HG02623 (cell line): ENCODE data around the gene ZNF814.
A peak's percentile ranks its signal among the peaks of the same experiment; 100 is the strongest.
"Not testable (repeated sequence)": the region's sequence is repeated elsewhere in the genome, so short reads cannot be mapped to it uniquely, and the experiment has no call there.

ENCODE experiments used
- ATAC-seq: cut with Tn5 transposase; IDR thresholded peaks from one replicate; pipeline ENCODE4 v1.9.1; 2021; ENCODE audit warnings: moderate library complexity; ENCODE audit not compliant: unreplicated experiment

The ZNF814 gene

GRCh38 chr19:57817976-57818375 is 70.9 kb downstream of the ZNF814 start:
- ATAC-seq: no peak

- ATAC-seq: no peak
These were observed 72.2 kb downstream of the ZNF814 start for GRCh38 chr19:57816652-57817051.

GRCh38 chr19:57815247-57816075 is 73.4 kb downstream of the ZNF814 start:
- no peak for ATAC-seq

GRCh38 chr19:57814505-57815246 is 74.2 kb downstream of the ZNF814 start, which contains the start of gene ZNF552:
Gene ZNF552 (minus strand): TSS chr19:57814913. CDS start chr19:57814743, 170 bp downstream.
- ATAC-seq: peak; percentile 66

GRCh38 chr19:57813919-57814504 is 74.8 kb downstream of the ZNF814 start:
- ATAC-seq: no peak

GRCh38 chr19:57812975-57813820 is 75.6 kb downstream of the ZNF814 start:
- not testable (repeated sequence) for ATAC-seq

GRCh38 chr19:57812226-57812625 is 76.6 kb downstream of the ZNF814 start:
- ATAC-seq: no peak

- not testable (repeated sequence) for ATAC-seq
These were observed 78.2 kb downstream of the ZNF814 start for GRCh38 chr19:57810410-57811295.

GRCh38 chr19:57807541-57807940 is 81.3 kb downstream of the ZNF814 start:
- no peak for ATAC-seq

GRCh38 chr19:57803594-57804325 is 85.1 kb downstream of the ZNF814 start:
- no peak for ATAC-seq

GRCh38 chr19:57803265-57803593 is 85.6 kb downstream of the ZNF814 start:
- ATAC-seq: no peak

- ATAC-seq: no peak
These were observed 86.6 kb downstream of the ZNF814 start for GRCh38 chr19:57802269-57802668.

GRCh38 chr19:57800696-57801095 is 88.1 kb downstream of the ZNF814 start:
- ATAC-seq: no peak
